MM.1S (cell line): ENCODE results near the gene NPEPPS.
"Not testable (repeated sequence)": the region's sequence is repeated elsewhere in the genome, so short reads cannot be mapped to it uniquely, and the experiment has no call there.

Experiments used
- CTCF ChIP-seq: fragments of 300-600 bp; sonication (generic); IDR thresholded peaks from 2 replicates; pipeline ENCODE4 v1.5.1; 2016; ENCODE audit warnings: antibody characterized with exemption, low read length, mixed read lengths
- EZH2 ChIP-seq: fragments of 300-600 bp; sonication (generic); optimal IDR thresholded peaks from 2 replicates; pipeline ENCODE3; 2017; ENCODE audit warnings: low read depth, mild to moderate bottlenecking, antibody characterized with exemption, low read length, mixed read lengths
- EZH2phosphoT487 ChIP-seq: fragments of 300-600 bp; sonication (generic); IDR thresholded peaks from 2 replicates; pipeline ENCODE4 v1.6.1; 2018; ENCODE audit warnings: antibody characterized with exemption, low read length

- TF ChIP-seq EZH2phosphoT487, CTCF, EZH2: not testable (repeated sequence)
These were observed 39.1 kb upstream of the NPEPPS start for GRCh38 chr17:47491841-47492212.
